K562 (cell line): ENCODE measurements around the gene PRKD2. TPM values are rescaled to one million over a fixed set of nuclear protein-coding genes. Genes with fewer than 3 reads are reported as not detected.

ENCODE experiments used
- ATAC-seq: fragments of 200-7000 bp; cut with Tn5 transposase; 3 replicates; pipeline ENCODE4 v1.9.1; 2020; ENCODE audit warnings: moderate library complexity
- BruUV-seq: library from RNA; stranded (reverse); fragments of 400-500 nt; replicated peaks from 2 replicates; lab custom pipeline; 2021; lab: Mats Ljungman, UMichigan
- CTCF ChIA-PET: fragments of 300-600 bp; formaldehyde crosslinking; extraction: SDS; loops from one replicate; lab custom pipeline; 2021; ENCODE audit warnings: low intra/inter-chr PET ratio; lab: Yijun Ruan, JAX
- POLR2A ChIA-PET: fragments of 300-600, 350-650 bp; sonication (Branson Sonifier 250); formaldehyde crosslinking; extraction: SDS; loops from one replicate; lab custom pipeline; 2021; ENCODE audit warnings: antibody characterized with exemption, inconsistent platforms; lab: Yijun Ruan, JAX
- DNase-seq, 4 experiments: peaks; one replicate each; pipeline versions ENCODE4 v3.0.0 to v3.0.0-alpha.2; 2011 to 2018; ENCODE audit warnings: low spot score in 3 of 4, mixed read lengths in 3 of 4; ENCODE audit errors: extremely low read depth in 1 of 4
- FAIRE-seq: peaks from 2 replicates; lab custom pipeline; 2011; peaks lifted over from hg19 to GRCh38; lab: Jason Lieb, UNC
- H2AFZ ChIP-seq: 2 replicates; pipeline ENCODE4 v1.6.0; 2011; ENCODE audit warnings: low read depth, low read length, control low read depth, inconsistent platforms
- H3K27ac ChIP-seq: fragments of 200-600 bp; 3 replicates; pipeline ENCODE4 v1.8.0; 2011; ENCODE audit warnings: low read depth, mild to moderate bottlenecking, control low read depth, inconsistent platforms, low read length, moderate library complexity, mixed read lengths; ENCODE audit errors: extremely low read depth
- H3K27me3 ChIP-seq, 2 experiments: fragments of 300-600 bp in 1 of 2; 2 replicates in 1 of 2; 3 replicates in 1 of 2; pipeline versions ENCODE4 v1.6.0 to v1.8.0; 2011; ENCODE audit warnings: inconsistent platforms in 2 of 2, low read length in 2 of 2, mild to moderate bottlenecking in 1 of 2, mixed read lengths in 1 of 2, moderate library complexity in 1 of 2; ENCODE audit not compliant: control insufficient read depth in 2 of 2, insufficient read depth in 2 of 2
- H3K36me3 ChIP-seq: fragments of 300-600 bp; 3 replicates; pipeline ENCODE4 v1.8.0; 2011; ENCODE audit warnings: mild to moderate bottlenecking, low read length, inconsistent platforms; ENCODE audit not compliant: control insufficient read depth, insufficient read depth
- H3K4me1 ChIP-seq, 2 experiments: fragments of 200-600 bp in 1 of 2; replicated peaks in 1 of 2; 2 replicates in 1 of 2; 3 replicates in 1 of 2; pipeline versions ENCODE4 v1.5.1 to v1.8.0; 2011; ENCODE audit warnings: inconsistent platforms in 2 of 2, low read length in 2 of 2, mild to moderate bottlenecking in 1 of 2, mixed read lengths in 1 of 2, moderate library complexity in 1 of 2; ENCODE audit not compliant: control insufficient read depth in 2 of 2, insufficient read depth in 2 of 2
- H3K4me2 ChIP-seq: 2 replicates; pipeline ENCODE4 v1.6.1; 2011; ENCODE audit warnings: low read length, control low read depth, inconsistent platforms, mixed read lengths; ENCODE audit not compliant: insufficient read depth
- H3K4me3 ChIP-seq: fragments of 200-600 bp; sonication (generic), shearing (Covaris generic); 2 replicates; pipeline ENCODE4 v1.5.1; 2016; ENCODE audit warnings: control low read depth, inconsistent platforms
- H3K79me2 ChIP-seq: fragments of 200-600 bp; 3 replicates; pipeline ENCODE4 v1.8.0; 2011; ENCODE audit warnings: low read length, inconsistent platforms; ENCODE audit not compliant: control insufficient read depth, insufficient read depth
- H3K9ac ChIP-seq, 2 experiments: 2 replicates each; pipeline versions ENCODE4 v1.6.0 to v1.6.1; 2011; ENCODE audit warnings: low read depth in 2 of 2, low read length in 2 of 2, control low read depth in 1 of 2, inconsistent platforms in 1 of 2, mild to moderate bottlenecking in 1 of 2, mixed read lengths in 1 of 2; ENCODE audit not compliant: insufficient read depth in 1 of 2
- H3K9me1 ChIP-seq: one replicate; pipeline ENCODE4 v1.6.0; 2011; ENCODE audit warnings: inconsistent platforms, mild to moderate bottlenecking, low read length, moderate library complexity; ENCODE audit not compliant: control insufficient read depth, insufficient read depth
- H3K9me3 ChIP-seq: replicated peaks from 2 replicates; pipeline ENCODE4 v1.5.1; 2011; ENCODE audit warnings: low read depth, low read length, inconsistent platforms; ENCODE audit not compliant: control insufficient read depth, insufficient read depth
- H4K20me1 ChIP-seq: replicated peaks from 2 replicates; pipeline ENCODE4 v1.6.1; 2011; ENCODE audit warnings: low read length, inconsistent platforms, mixed read lengths; ENCODE audit not compliant: control insufficient read depth, insufficient read depth
- BDP1 ChIP-seq: IDR thresholded peaks from 3 replicates; pipeline ENCODE4 v1.6.1; 2011; ENCODE audit not compliant: insufficient read length, insufficient read depth
- CBFA2T2 ChIP-seq: fragments of 450-650 bp; conservative IDR thresholded peaks from 2 replicates; pipeline ENCODE4 v1.6.1; 2017; ENCODE audit warnings: mild to moderate bottlenecking
- CEBPB ChIP-seq: fragments of 450-650 bp; IDR thresholded peaks from 2 replicates; pipeline ENCODE4 v1.6.1; 2016; ENCODE audit warnings: missing genetic modification characterization, missing compliant biosample characterization
- CHD1 ChIP-seq: fragments of 200-600 bp; sonication (generic); IDR thresholded peaks from one replicate; pipeline ENCODE4 v1.6.1; 2012; ENCODE audit warnings: mild to moderate bottlenecking, moderate library complexity, low read length, inconsistent platforms
- COPS2 ChIP-seq: fragments of 450-650 bp; conservative IDR thresholded peaks from 2 replicates; pipeline ENCODE4 v1.6.1; 2016; ENCODE audit warnings: mild to moderate bottlenecking, moderate library complexity
- JUN ChIP-seq, 2 experiments: sonication (generic) in 1 of 2; formaldehyde crosslinking in 1 of 2; IDR thresholded peaks; 2 replicates each; pipeline versions ENCODE4 v1.6.1 to v1.8.0; 2012 to 2022; ENCODE audit warnings: borderline replicate concordance in 2 of 2, mild to moderate bottlenecking in 2 of 2, improper control_type of control experiment in 1 of 2, low read depth in 1 of 2, low read length in 1 of 2, missing genetic modification reagents in 1 of 2
- KLF16 ChIP-seq: IDR thresholded peaks from 2 replicates; pipeline ENCODE4 v1.6.1; 2016; ENCODE audit warnings: antibody characterized with exemption
- MAFK ChIP-seq: IDR thresholded peaks from 2 replicates; pipeline ENCODE4 v1.6.1; 2011; ENCODE audit warnings: low read length, improper control_type of control experiment
- MEF2A ChIP-seq: IDR thresholded peaks from 2 replicates; pipeline ENCODE4 v1.6.1; 2011; ENCODE audit warnings: low read depth, mild to moderate bottlenecking, low read length, moderate library complexity; ENCODE audit not compliant: control insufficient read depth
- NFIC ChIP-seq: fragments of 450-650 bp; IDR thresholded peaks from 2 replicates; pipeline ENCODE4 v1.6.1; 2017; ENCODE audit warnings: mild to moderate bottlenecking, inconsistent platforms
- POLR2A ChIP-seq: fragments of 450-650 bp; conservative IDR thresholded peaks from 2 replicates; pipeline ENCODE4 v1.6.1; 2016
- PPARD ChIP-seq: fragments of 250-450 bp; sonication (Bioruptor Pico); IDR thresholded peaks from 2 replicates; pipeline ENCODE4 v1.8.0; 2022; ENCODE audit warnings: inconsistent platforms, mild to moderate bottlenecking, moderate library complexity
- PTTG1 ChIP-seq: fragments of 450-650 bp; IDR thresholded peaks from 2 replicates; pipeline ENCODE4 v1.6.1; 2016; ENCODE audit warnings: low read depth, mild to moderate bottlenecking, missing genetic modification characterization, missing compliant biosample characterization
- SNRNP70 ChIP-seq: fragments of 200-400 bp; formaldehyde crosslinking; optimal IDR thresholded peaks from 2 replicates; pipeline ENCODE3; 2017; ENCODE audit warnings: low read depth, low read length
- SP1 ChIP-seq: sonication (generic); formaldehyde crosslinking; IDR thresholded peaks from 2 replicates; pipeline ENCODE4 v1.8.1; 2022; ENCODE audit warnings: mild to moderate bottlenecking, missing genetic modification reagents
- TFAM ChIP-seq: fragments of 250-450 bp; sonication (Bioruptor Pico); conservative IDR thresholded peaks from 2 replicates; pipeline ENCODE4 v1.5.0; 2021; ENCODE audit warnings: mild to moderate bottlenecking, moderate library complexity
- ZNF224 ChIP-seq: sonication (generic); formaldehyde crosslinking; IDR thresholded peaks from 2 replicates; pipeline ENCODE4 v1.8.0; 2022; ENCODE audit warnings: mild to moderate bottlenecking, missing genetic modification reagents
- ZNF583 ChIP-seq: fragments of 250-450 bp; sonication (Bioruptor Pico); IDR thresholded peaks from 2 replicates; pipeline ENCODE4 v1.4.0; 2020
- ZNF77 ChIP-seq: fragments of 250-450 bp; sonication (Bioruptor Pico); IDR thresholded peaks from 2 replicates; pipeline ENCODE4 v1.5.0; 2020
- WGBS: fragments of 100-300 bp; shearing (Covaris generic); methylation state at CpG from one replicate; pipeline ENCODE4 v1.1.6; 2016; ENCODE audit warnings: low coverage, mixed read lengths; ENCODE audit not compliant: insufficient coverage; ENCODE audit errors: missing lambda C conversion rate; 5-methylcytosine and 5-hydroxymethylcytosine counted together
- in situ Hi-C: fragments of 300-500 bp; cut with MboI; formaldehyde crosslinking; loops from 4 replicates; pipeline ENCODE4 v1.15.0; 2018; ENCODE audit warnings: inconsistent platforms, mixed read lengths
- intact Hi-C: fragments of 100-400 bp; cut with micrococcal nuclease; formaldehyde crosslinking; loops from 2 replicates; pipeline ENCODE4 v1.14.2; 2022
- polyA plus RNA-seq, 8 experiments: library from polyadenylated mRNA; depleted of rRNA in 4 of 8; stranded (reverse) in 5 of 8; unstranded in 3 of 8; fragments of >200 nt; fragmentation: Nextera tagmentation in 2 of 8; fragmentation: Illumina TruSeq in 1 of 8; extraction: Ambion mirVana in 2 of 8; extraction: Trizol in 1 of 8; gene quantifications; 2 replicates each; pipeline versions ENCODE4 v1.2.1 to v1.2.3, GENCODE V29; 2011 to 2014; ENCODE audit warnings: inconsistent platforms in 1 of 8, missing spikeins in 1 of 8
- total RNA-seq, 7 experiments: library from RNA; depleted of rRNA in 6 of 7; stranded (reverse); fragments of >200 nt in 6 of 7; fragmentation: Illumina TruSeq in 2 of 7; extraction: Trizol in 2 of 7; gene quantifications; 2 replicates each; pipeline versions ENCODE4 v1.2.1 to v1.2.3, GENCODE V29; 2011 to 2021; ENCODE audit warnings: low replicate concordance in 1 of 7
- TF ChIP-seq, protein P1 (sequence below): fragments of 450-650 bp; IDR thresholded peaks from 2 replicates; pipeline ENCODE4 v1.6.1; 2017; ENCODE audit warnings: mild to moderate bottlenecking, moderate library complexity
- TF ChIP-seq, protein P2 (sequence below): fragments of 250-450 bp; sonication (Bioruptor Pico); IDR thresholded peaks from 2 replicates; pipeline ENCODE4 v1.8.0; 2022; ENCODE audit warnings: moderate library complexity, mild to moderate bottlenecking, inconsistent platforms
- TF ChIP-seq, protein P3 (sequence below), 2 experiments: fragments of 450-650 bp in 1 of 2; sonication (generic) in 1 of 2; formaldehyde crosslinking; conservative IDR thresholded peaks; 2 replicates each; pipeline versions ENCODE4 v1.4.0 to v1.8.1; 2020 to 2022; ENCODE audit warnings: mild to moderate bottlenecking in 1 of 2, missing genetic modification reagents in 1 of 2

The PRKD2 gene
- total and polyA plus RNA-seq, 9 of the 15 experiments (the other 6 are each of a cell fraction or from before 2014, with no cell fraction given) = 1.8 to 60.0 (median 15.0) TPM

GRCh38 chr19:46629546-46630025 lies 87.3 kb downstream of the PRKD2 start:
- Histone ChIP-seq H3K27me3 (no peaks in the 10 kb centered on the region), H3K79me2 (no peaks in the 10 kb centered on the region), H4K20me1 (no peaks in the 10 kb centered on the region), H2AFZ (peak overlapping the region; percentile 86), H3K27ac (peak overlapping the region; percentile 64), H3K4me1 (peaks cover 47 to 74% of the 10 kb centered on the region in 2 experiments), H3K36me3 (no peaks in the 10 kb centered on the region), H3K9ac (peak overlapping the region in 1 of 2 experiments; percentile 15; a peak in 2 of 4 replicates), H3K4me3 (no peak overlapping the region), H3K9me3 (no peaks in the 10 kb centered on the region), H3K9me1 (no peaks in the 10 kb centered on the region), H3K4me2 (peak overlapping the region; percentile 24; the same call in 1 of the 2 replicates)
- ChIA-PET POLR2A (interaction anchor here (0.6 kb wide), 1 partner anchor 28 kb away, joined by 3 read pairs; no protein-coding TSS in a partner anchor), CTCF (no interaction called here)
- DNase-seq (peak in 2 of 4 experiments; percentile 68 to 83), ATAC-seq (peak; percentile 37), FAIRE-seq (peak; percentile 73)
- WGBS = 40% methylated on average over 15 of the region's 15 CpGs
- BruUV-seq = no TSS peak
- intact Hi-C loops (no loop called here), in situ Hi-C loops (no loop called here)
- TF ChIP-seq, protein P1, sequence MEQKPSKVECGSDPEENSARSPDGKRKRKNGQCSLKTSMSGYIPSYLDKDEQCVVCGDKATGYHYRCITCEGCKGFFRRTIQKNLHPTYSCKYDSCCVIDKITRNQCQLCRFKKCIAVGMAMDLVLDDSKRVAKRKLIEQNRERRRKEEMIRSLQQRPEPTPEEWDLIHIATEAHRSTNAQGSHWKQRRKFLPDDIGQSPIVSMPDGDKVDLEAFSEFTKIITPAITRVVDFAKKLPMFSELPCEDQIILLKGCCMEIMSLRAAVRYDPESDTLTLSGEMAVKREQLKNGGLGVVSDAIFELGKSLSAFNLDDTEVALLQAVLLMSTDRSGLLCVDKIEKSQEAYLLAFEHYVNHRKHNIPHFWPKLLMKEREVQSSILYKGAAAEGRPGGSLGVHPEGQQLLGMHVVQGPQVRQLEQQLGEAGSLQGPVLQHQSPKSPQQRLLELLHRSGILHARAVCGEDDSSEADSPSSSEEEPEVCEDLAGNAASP = no peak
- no peak for TF ChIP-seq POLR2A
- no peak for TF ChIP-seq PTTG1 (tag)
- TF ChIP-seq, protein P2, sequence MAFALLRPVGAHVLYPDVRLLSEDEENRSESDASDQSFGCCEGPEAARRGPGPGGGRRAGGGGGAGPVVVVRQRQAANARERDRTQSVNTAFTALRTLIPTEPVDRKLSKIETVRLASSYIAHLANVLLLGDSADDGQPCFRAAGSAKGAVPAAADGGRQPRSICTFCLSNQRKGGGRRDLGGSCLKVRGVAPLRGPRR (CRISPR knock-in tag) = no peak
- TF ChIP-seq MEF2A = no peak
- TF ChIP-seq ZNF77 (CRISPR knock-in tag) = no peak
- TF ChIP-seq MAFK = no peak
- TF ChIP-seq CEBPB (tag) = peak; percentile 62; the same call in 1 of the 2 replicates
- peak; percentile 55 for TF ChIP-seq NFIC
- no peak for TF ChIP-seq PPARD (CRISPR knock-in tag)
- peak; percentile 61; the same call in 1 of the 2 replicates for TF ChIP-seq KLF16
- TF ChIP-seq, protein P3, sequence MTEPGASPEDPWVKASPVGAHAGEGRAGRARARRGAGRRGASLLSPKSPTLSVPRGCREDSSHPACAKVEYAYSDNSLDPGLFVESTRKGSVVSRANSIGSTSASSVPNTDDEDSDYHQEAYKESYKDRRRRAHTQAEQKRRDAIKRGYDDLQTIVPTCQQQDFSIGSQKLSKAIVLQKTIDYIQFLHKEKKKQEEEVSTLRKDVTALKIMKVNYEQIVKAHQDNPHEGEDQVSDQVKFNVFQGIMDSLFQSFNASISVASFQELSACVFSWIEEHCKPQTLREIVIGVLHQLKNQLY (CRISPR knock-in tag; conservative IDR thresholded peaks at IDR 0.05) = no peak
- TF ChIP-seq JUN (IDR thresholded peaks at IDR 0.05; ENCODE audit: borderline replicate concordance, low read depth, low read length) = no peak
- no peak for TF ChIP-seq JUN (CRISPR knock-in tag; IDR thresholded peaks at IDR 0.05; ENCODE audit: borderline replicate concordance)
- no peak for TF ChIP-seq TFAM
- TF ChIP-seq BDP1 = no peak
- TF ChIP-seq CBFA2T2 = peak; percentile 78
- no peak for TF ChIP-seq CHD1
- no peak for TF ChIP-seq COPS2
- no peak for TF ChIP-seq SNRNP70
- 0 out of 2 replicates have a peak, but pooled peaks have one; percentile 63 for TF ChIP-seq SP1 (CRISPR knock-in tag)
- TF ChIP-seq ZNF224 (CRISPR knock-in tag) = no peak
- TF ChIP-seq ZNF583 = 0 out of 2 replicates have a peak, but pooled peaks have one; percentile 27
